GM18867 (cell line): ENCODE data around the gene EPB41.
"Not testable (repeated sequence)": the region's sequence is repeated elsewhere in the genome, so short reads cannot be mapped to it uniquely, and the experiment has no call there.

Experiments
- ATAC-seq: cut with Tn5 transposase; IDR thresholded peaks from one replicate; pipeline ENCODE4 v1.9.1; 2021; ENCODE audit warnings: mild to moderate bottlenecking, moderate library complexity; ENCODE audit not compliant: unreplicated experiment

Gene EPB41

DNA sequence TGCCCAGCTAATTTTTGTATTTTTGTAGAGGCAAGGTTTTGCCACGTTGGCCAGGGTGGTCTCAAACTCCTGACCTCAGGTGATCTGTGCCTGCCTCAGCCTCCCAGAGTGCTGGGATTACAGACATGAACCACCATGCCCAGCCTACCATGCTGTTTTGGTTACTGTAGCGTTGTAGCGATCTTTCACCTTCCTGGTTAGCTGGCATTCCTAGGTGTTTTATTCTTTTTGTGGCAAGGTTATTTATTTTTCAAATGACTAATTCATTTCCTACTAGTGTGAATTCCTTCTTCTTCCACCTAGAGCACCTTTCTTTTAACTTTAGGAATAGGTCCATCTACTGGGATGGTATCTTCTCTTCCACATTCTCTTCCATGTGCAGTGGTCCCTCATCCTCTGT lies 180.1 kb downstream of the EPB41 start:
- ATAC-seq = no peak

DNA sequence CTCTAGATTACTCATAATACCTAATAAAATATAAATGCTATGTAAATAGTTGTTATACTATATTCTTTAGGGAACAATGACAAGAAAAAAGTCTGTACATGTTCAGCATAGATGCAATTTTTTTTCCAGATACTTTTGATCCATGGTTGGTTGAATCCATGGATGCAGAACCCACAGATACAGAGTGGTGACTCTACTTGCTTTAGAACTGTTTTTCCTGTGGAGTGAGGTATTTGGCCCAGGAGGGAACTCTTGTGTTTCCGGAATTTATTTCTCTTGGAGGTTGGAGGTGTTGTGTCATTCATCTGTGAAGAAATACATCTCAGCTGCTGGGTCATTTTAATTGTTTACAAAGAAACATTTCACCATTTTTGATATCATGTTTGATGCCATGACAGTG lies 180.6 kb downstream of the EPB41 start:
- no peak for ATAC-seq

DNA sequence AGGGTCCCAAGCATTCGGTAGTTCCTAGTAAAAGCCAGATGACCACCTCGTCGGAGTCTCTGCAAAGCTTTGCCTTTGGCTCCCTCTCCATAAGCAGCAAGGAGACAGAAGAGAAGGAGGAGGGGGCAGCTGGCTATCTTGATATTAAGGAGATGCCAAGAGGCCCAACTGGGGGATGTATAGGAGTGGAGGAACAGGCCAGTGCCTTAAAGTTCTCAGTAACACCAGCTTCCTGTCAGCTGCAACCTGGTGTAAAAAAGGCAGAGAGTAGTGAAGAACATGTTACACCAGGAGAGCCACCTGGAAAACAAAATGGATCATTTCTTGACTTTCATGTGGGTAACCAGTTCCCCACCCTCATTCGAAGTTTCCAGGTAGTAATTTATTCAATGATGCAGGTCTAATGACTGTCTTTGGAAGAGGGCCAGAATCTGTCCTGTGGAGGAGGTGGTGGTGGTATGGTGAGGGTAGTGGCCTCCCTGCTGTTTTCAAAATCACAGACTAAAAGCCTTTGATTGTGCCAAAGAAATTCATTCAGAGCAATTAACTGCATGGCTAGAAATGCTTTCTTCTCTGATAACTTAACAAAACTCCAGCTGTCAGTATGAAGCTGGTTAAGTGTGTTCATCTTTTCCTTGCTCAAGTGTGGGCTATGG lies 182.0 kb downstream of the EPB41 start:
- ATAC-seq = no peak

DNA sequence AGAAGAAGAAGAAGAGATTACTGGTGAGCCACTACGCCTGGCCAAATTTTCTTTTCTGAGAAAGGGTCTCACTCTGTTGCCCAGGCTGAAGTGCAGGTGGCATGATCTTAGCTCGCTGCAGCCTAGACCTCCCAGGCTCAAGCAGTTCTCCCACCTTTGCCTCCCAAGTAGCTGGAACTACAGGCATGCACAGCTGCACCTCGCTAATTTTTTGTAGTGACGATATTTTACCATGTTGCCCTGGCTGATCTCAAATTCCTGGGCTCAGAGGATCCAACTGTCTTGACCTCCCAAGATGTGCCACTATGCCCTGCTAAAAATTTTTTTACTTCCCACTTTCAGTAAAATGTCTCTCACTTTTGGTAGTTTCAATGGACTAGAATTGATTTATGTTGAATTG lies 184.9 kb downstream of the EPB41 start:
- no peak for ATAC-seq

DNA sequence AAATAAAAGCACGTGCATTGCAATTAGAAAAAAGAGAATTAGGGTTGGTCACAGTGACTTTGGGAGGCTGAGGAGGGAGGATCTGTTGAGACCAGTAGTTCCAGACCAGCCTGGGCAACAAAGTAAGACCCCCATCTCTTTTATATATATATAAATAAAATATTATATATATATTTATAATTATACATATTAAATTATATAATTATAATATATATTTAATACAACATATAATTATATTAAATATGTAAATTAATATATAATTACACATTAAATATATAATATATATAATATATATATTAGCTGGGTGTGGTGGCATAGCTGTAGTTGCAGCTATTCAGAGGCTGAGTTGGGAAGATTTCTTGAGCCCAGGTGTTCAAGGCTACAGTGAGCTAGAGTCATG lies 186.1 kb downstream of the EPB41 start:
- ATAC-seq = no peak

DNA sequence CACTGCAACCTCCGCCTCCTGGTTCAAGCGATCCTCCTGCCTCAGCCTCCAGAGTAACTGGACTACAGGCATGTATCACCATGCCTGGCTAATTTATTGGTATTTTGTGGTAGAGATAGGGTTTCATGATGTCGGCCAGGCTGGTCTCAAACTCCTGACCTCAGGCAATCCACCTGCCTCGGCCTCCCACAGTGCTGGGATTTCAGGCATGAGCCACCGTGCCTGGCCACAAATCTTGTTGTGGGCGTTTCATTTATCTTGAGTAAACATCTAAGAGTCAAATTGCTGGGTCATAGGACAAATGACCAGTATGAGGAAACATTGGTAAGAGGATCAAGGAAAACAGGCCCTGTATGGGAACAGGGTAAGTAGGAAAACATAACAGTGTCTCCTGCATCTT lies 191.5 kb downstream of the EPB41 start:
- no peak for ATAC-seq

DNA sequence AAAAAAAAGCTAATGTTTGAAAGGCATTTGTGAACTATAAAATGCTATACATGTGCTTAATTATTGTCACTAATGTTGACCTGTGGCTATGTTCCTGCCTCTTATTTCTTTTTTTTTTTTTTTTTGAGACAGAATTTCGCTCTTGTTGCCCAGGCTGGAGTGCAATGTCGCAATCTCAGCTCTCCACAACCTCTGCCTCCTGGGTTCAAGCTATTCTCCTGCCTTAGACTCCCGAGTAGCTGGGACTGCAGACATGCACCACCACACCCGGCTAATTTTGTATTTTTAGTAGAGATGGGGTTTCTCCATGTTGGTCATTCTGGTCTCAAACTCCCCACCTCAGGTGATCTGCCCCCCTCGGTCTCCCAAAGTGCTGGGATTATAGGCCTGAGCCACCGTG lies 193.7 kb downstream of the EPB41 start:
- not testable (repeated sequence) for ATAC-seq

DNA sequence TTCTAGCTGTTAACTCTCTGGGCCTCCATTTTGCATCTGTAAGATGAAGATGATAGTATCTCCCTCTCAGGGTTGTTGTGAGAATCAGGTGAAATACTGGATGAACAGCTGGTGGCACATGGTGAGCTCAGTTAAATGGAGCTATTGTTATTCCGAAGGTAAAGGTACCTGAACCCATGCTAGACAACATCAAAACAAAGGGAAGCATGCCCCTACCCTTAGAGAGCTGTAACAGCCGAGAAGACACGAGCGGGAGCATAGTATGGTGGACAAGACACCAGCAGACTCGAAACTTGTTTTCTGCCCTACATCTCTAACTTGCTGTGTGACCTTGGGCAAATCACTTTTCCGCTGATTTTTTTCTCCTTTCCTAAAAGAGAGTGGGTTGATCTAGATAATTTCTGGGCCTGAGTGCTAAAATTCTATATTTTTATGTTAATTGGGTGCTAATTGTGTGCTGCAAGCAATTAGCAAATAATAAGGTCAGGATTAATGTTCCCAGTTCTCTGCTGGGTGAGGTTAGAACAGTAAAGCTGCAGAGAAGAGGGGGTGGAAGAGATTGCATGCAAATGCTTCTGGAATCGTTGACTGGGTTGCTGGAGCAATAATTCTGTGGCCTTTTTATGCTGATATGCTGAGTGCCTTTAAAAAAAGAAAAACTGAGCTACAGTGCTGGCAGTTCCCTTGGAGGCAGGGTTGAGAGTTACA lies 198.5 kb downstream of the EPB41 start:
- ATAC-seq = no peak

DNA sequence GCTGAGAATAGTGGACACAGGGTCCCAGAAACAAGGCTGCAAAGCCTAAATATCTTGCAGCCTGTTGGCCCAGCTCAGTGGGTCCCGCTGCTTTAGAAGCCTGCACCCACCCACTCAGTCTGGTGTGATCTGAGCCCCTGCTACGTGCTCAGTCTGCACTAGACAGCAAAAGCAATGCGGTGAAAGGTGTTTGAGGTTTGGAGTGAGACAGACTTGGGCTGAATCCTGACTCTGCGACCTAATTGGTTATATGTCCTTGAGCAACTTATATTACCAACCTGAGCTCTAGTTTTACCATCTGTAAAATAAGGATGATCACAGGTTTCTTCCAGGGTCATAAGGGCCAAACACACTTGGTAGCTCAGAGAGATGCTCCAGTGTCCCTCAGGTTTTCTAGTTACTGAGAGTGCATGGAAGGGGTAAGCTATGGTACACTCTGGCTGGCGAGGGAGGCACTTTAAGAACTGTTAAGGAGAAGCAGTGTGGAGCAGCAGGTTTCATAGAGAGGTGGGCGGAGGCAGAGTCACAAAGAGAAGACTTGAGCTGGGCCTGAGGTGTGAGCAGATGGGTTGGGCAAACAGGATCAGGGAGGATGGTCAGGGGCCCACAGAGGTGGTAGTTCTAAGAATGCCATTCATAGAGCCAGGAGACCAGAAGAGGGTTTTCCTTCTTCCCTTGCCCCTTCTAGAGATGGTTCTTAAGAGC lies 199.2 kb downstream of the EPB41 start:
- no peak for ATAC-seq

DNA sequence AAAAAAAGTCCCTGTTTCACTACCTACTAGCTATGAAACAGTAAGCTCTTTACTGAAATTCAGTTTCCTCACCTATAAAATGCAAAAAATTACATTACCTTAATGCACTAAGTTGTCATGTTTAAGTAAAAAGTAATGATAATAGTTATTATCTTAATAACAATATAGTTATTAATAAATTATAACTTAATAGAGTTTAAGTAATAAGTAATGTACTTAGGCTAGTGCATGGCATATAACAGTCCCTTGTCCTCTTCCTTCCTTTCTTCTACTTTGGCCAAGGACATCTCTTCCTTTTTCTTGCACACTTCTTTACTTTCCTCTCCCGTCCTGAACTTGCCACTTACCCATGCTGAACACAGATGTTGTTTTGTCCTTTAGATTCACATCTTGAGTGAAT lies 200.3 kb downstream of the EPB41 start:
- no peak for ATAC-seq

DNA sequence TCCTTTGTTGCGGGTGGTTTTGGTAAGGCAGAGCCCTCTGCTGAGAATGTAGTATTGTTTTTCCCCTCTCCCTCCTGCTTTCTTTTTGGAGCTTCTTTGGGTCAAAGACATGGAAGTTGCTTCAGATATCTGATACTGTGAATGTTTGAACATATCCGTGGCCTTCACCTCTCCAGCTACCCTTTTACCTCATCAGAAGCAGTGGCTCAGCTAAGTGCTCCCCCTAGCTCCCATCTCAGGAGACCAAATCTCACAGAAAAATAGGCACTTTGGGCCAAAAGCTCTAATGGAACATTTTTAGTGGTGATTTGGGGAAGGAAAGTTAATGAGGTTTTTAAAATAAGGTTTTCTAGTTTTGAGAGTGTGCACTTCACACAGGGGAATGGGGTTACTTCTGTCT lies 203.0 kb downstream of the EPB41 start:
- ATAC-seq = no peak

DNA sequence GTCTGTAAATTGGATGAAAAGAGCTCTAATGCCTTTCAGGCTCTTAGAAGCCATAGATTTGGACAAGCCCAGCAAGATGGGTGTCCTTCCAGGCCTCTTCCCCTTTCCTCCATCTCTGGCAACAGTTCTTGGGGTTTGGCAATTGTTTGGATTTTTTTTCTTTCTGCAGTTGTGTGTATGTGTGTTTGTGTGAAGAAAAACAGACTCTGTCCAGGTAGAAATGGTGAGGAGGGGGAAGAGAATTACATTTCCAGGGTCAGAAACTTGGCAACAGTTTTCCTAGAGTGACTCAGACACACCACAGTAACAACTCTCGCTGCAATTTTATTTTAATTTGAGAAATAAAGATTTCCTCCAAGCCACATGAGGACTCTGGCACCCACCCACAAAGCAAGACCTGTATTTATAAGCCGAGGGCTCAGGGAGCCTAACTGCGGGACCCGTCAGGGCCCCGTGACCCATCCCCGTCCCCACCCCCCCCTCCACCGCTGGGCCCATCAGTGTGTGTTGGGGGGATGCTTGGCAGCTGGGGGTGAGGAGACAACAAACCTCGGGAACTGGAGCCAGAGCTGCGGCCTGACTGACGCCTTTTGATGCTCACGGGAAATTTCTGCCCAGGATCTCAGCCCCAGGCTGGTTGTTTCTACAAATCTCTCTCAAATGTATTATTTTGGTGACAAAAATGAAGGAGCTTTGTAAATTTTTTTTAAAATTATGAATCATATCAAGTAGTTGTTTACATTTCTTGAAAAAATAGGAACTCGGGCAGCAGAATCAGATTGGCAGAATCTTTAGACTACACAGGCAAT lies 205.0 kb downstream of the EPB41 start:
- ATAC-seq = no peak

DNA sequence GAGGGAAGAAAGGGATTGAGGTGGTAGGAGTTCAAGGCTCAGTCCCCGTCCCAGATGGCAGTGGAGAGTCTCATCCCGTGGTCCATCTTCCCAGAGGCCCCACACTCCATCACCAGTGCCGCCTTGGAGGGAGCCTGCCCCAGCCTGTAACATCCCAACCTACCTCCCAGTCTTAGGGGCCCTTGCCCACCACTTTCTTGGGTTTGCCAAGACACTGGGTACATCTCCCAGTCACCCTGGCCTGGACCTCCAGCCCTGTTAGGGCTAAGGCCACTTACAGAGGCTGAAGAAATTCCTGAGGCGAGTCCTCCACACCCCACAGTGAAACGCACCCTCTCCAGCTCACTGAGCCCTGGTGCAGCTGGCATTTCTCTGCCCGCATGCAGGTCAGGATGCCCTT lies 206.0 kb downstream of the EPB41 start:
- ATAC-seq = no peak

DNA sequence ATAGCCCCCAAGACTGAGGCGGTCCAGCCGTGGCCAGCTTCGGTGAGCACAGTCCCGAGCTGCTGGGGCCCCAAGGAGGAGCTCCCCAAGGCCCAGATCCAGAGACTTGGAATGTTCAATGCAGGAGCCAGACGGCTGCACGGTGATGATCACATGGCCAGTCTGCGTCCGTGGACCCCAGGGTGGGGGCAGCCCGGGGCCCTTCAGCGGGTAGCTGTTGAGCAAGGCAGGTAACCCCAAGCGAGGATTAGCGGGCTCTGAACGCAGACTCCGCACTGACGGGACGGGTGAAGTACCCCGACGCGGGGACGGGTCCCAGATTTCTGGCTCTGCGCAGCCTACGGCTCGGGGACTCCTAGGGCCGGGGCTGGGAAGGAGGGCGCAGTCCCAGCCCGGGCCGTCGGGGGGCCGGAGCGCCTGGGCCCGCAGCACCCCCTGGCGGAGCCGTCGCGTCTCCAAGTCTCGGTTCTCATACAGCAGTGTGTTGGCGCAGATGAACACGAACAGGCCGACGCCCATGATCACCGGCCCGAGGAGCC lies 206.6 kb downstream of the EPB41 start:
- ATAC-seq = no peak

DNA sequence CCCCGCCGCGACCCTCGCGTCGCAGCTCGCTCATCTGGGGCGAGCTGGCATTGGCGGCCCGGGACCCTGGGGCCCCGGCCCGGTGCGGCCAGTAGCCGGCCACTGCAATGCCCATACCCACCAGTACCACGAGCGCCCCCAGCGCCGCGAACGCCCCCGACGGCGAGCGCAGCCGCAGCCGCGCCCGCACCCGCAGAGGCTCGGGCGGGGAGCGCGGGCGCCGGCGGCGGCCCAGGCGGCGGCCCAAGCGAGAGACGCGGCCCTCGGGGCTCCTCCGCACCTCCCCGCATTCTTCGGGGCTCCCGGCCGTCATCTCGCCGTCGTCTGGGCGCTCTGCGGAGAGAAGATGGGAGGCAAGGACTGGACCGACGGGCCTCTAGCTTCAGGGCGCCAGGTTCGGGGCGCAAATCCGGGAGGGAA lies 207.2 kb downstream of the EPB41 start:
- ATAC-seq = no peak

DNA sequence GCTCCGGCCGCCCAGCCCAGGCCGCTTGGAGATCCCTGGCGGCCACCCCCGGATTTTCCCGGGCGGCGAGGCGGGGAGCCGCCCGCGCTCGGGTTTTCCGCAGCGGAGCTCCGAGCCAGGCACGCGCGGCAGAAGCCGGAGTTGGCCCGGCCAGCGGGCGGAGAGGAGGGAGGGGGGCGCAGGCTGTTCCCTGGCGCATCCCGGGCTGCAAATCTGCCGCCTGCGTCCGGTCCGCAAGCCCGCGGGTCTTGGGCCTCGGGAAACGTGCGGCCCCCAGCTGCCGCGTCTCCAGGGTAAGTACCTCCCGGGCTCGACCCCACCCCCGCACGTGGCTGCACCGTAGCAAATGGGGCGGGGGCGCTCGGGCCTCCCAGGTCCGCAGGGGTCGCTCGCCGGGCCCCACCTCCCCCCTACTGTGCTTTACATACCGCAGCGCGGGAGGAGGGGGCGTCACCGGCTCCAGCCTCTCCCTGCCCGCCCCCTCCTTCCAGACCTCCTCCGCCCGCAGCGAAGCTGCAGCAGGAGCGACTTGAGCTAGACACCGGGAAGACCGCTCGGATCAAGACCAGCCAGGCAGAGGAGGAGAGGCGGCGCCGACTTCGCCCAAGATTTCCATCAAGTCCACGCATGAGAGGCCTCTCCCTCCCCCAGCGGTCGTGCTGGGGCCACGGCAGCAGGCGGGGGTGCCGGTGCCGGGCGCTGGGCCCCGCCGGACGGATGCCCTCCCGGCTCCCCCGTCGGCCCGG lies 207.7 kb downstream of the EPB41 start:
- no peak for ATAC-seq

DNA sequence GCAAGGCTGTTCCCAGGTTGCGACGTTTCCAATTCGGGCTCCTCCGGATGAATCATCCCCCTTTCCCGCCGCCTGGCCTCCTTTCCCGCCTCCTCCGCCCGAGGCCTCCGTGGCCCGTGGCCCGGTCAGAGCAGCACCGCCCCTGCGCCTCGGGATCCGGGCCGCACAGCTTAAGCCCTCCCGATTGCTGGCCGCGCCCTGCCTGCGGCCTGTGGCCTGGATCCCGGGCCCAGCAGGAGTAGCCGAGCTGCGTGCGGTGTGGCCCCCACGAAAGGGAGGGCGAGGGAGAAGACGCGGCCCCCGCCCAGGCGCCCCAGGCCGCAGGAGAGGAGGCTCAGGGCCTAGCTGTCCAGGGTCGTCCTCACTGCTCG lies 208.3 kb downstream of the EPB41 start:
- ATAC-seq = no peak

DNA sequence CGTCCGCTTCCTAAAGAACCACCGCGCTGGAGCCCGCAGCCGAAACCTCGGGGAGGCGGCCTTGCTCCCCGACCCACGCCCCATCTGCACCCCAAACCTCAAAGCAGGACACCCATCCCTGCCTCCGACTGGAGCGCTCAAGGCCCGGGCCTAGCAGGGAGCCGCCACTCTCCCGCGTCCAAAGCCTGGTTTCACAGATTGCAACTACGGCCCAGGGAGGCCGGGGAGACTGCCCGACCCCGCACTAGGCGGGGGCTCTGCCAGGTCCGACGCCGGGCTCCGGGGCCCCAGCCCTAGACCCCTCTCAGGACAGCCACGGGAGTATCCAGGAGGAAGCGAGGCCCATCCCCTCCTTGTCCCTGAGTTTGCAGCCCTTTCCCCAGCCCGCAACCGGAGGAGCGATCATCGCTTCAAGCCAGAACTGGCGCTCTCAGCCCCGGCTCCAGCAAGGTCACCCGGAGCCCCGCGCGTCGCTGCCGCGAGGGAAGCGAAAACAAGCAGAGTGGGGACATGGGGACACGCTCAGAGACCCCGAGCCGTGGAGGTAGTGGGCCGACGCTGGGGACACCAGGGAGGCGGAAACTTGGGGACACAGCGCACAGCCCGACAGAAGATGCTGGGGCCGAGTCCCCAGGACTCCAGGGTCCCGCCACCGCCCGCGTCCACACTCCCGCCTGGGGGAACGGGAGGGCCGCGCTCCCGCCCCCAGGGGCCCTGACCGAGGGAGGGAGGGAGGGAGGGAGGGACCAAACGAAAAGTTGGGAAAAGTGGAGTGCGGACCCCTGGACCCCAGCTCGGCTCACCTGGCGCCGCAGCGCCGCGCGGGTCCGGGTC lies 208.9 kb downstream of the EPB41 start:
- ATAC-seq = no peak

DNA sequence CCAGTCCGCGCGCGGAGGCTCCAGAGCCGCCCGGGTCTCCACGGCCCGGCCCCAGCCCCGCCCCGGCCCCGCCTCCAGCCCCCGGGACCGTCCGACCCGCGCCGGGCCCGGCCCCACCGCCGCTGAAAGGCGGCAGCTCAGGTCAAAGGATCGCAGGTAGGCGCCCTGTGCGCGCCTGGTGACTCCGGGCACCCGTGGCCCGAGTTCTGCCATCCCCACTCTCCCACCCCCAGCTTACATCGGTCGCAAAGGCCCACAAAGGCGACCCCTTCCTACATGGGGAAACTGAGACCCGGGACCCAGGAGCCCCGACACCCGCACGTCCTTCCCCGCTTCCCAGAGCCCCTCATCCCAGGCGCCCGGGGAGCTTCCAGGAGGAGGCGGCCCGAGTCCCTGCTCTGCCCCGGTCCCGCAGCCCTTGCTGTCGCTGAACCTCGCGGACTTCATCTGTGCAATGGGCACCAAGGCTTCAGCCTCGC lies 209.6 kb downstream of the EPB41 start, which contains the start of gene TMEM200B:
Gene TMEM200B (minus strand): TSS at position 17 of the 479 bp plus-strand sequence. CDS start 2,075 bp downstream, outside the sequence.
- ATAC-seq = no peak
